Endothelial cell of umbilical vein (primary cell): Measurements from ENCODE around the gene MATK. TPM values are rescaled to one million over a fixed set of nuclear protein-coding genes. Genes with fewer than 3 reads are reported as not detected.

Experiments used
- BruUV-seq: library from RNA; stranded (reverse); fragments of 400-500 nt; replicated peaks from 2 replicates; lab custom pipeline; 2021; lab: Mats Ljungman, UMichigan
- CTCF ChIA-PET: fragments of 300-600, 350-600 bp; sonication (Branson Sonifier 250); formaldehyde crosslinking; loops from one replicate; lab custom pipeline; 2021; ENCODE audit warnings: antibody characterized with exemption, inconsistent platforms; lab: Charles Lee
- POLR2A ChIA-PET: fragments of 300-600, 350-600 bp; sonication (Branson Sonifier 250); formaldehyde crosslinking; loops from one replicate; lab custom pipeline; 2021; ENCODE audit warnings: antibody characterized with exemption, inconsistent platforms; lab: Charles Lee
- DNase-seq: peaks from one replicate; pipeline ENCODE4 v3.0.0-alpha.2; 2011; ENCODE audit warnings: low read depth, low spot score
- FAIRE-seq: peaks from 2 replicates; lab custom pipeline; 2011; peaks lifted over from hg19 to GRCh38; lab: Jason Lieb, UNC
- H2AFZ ChIP-seq: 2 replicates; pipeline ENCODE4 v1.6.0; 2012; ENCODE audit warnings: low read depth, low read length, control low read depth, inconsistent platforms
- H3K27ac ChIP-seq: 2 replicates; pipeline ENCODE4 v1.5.1; 2011; ENCODE audit warnings: low read depth, mild to moderate bottlenecking, control low read depth, low read length, moderate library complexity; ENCODE audit not compliant: insufficient read depth
- H3K27me3 ChIP-seq, 2 experiments: 2 replicates each; pipeline versions ENCODE4 v1.6.0 to v1.6.1; 2011; ENCODE audit warnings: low read length in 2 of 2, mixed read lengths in 1 of 2; ENCODE audit not compliant: control insufficient read depth in 2 of 2, insufficient read depth in 2 of 2
- H3K36me3 ChIP-seq, 2 experiments: 2 replicates in 1 of 2; 3 replicates in 1 of 2; pipeline ENCODE4 v1.5.1; 2011; ENCODE audit warnings: low read length in 2 of 2, mild to moderate bottlenecking in 1 of 2, moderate library complexity in 1 of 2; ENCODE audit not compliant: control insufficient read depth in 2 of 2, insufficient read depth in 2 of 2; ENCODE audit errors: extremely low read depth in 1 of 2
- H3K4me1 ChIP-seq: 3 replicates; pipeline ENCODE4 v1.5.1; 2011; ENCODE audit warnings: mild to moderate bottlenecking, low read length; ENCODE audit not compliant: control insufficient read depth, insufficient read depth; ENCODE audit errors: extremely low read depth
- H3K4me2 ChIP-seq: 2 replicates; pipeline ENCODE4 v1.6.1; 2011; ENCODE audit warnings: low read length, control low read depth, mixed read lengths; ENCODE audit not compliant: insufficient read depth
- H3K4me3 ChIP-seq, 3 experiments: fragments of 200-600 bp in 1 of 3; sonication (generic), shearing (Covaris generic) in 1 of 3; replicated peaks in 1 of 3; 2 replicates each; pipeline ENCODE4 v1.5.1; 2011 to 2016; ENCODE audit warnings: control low read depth in 3 of 3, low read length in 3 of 3, mild to moderate bottlenecking in 2 of 3, inconsistent platforms in 1 of 3, low read depth in 1 of 3, moderate library complexity in 1 of 3; ENCODE audit not compliant: insufficient read depth in 1 of 3
- H3K79me2 ChIP-seq: 2 replicates; pipeline ENCODE4 v1.6.0; 2012; ENCODE audit warnings: low read length, inconsistent platforms; ENCODE audit not compliant: control insufficient read depth, insufficient read depth
- H3K9ac ChIP-seq: replicated peaks from 2 replicates; pipeline ENCODE3; 2011; ENCODE audit warnings: low read length, control low read depth; ENCODE audit not compliant: insufficient read depth; ENCODE audit errors: extremely low read depth
- H3K9me1 ChIP-seq: replicated peaks from 3 replicates; pipeline ENCODE4 v1.6.0; 2011; ENCODE audit warnings: mild to moderate bottlenecking, low read length; ENCODE audit not compliant: control insufficient read depth, insufficient read depth; ENCODE audit errors: extremely low read depth
- H3K9me3 ChIP-seq: replicated peaks from 2 replicates; pipeline ENCODE4 v1.5.1; 2012; ENCODE audit warnings: low read length, inconsistent platforms; ENCODE audit not compliant: control insufficient read depth, insufficient read depth
- H4K20me1 ChIP-seq: replicated peaks from 2 replicates; pipeline ENCODE3; 2011; ENCODE audit warnings: mild to moderate bottlenecking, low read length; ENCODE audit not compliant: control insufficient read depth, insufficient read depth; ENCODE audit errors: extremely low read depth
- CTCF ChIP-seq, 2 donors: IDR thresholded peaks; 1 replicate in 1 of 2; 2 replicates in 1 of 2; pipeline ENCODE4 v1.5.1; 2011; ENCODE audit warnings: low read length in 2 of 2, mild to moderate bottlenecking in 2 of 2, moderate library complexity in 2 of 2, control low read depth in 1 of 2, inconsistent platforms in 1 of 2, low read depth in 1 of 2; ENCODE audit not compliant: insufficient read depth in 1 of 2; ENCODE audit errors: extremely low read depth in 1 of 2
- EZH2 ChIP-seq: IDR thresholded peaks from 2 replicates; pipeline ENCODE4 v1.6.1; 2012; ENCODE audit warnings: borderline replicate concordance, low read depth, mild to moderate bottlenecking, moderate library complexity, low read length, inconsistent platforms; ENCODE audit not compliant: severe bottlenecking
- FOS ChIP-seq: IDR thresholded peaks from 2 replicates; pipeline ENCODE4 v1.6.1; 2011; ENCODE audit warnings: mild to moderate bottlenecking, low read length, moderate library complexity, borderline replicate concordance; ENCODE audit not compliant: insufficient read depth
- GATA2 ChIP-seq: IDR thresholded peaks from 2 replicates; pipeline ENCODE4 v1.7.0; 2011; ENCODE audit warnings: low read depth, mild to moderate bottlenecking, moderate library complexity, mixed read lengths, low read length; ENCODE audit not compliant: insufficient read length, insufficient read depth
- JUN ChIP-seq: IDR thresholded peaks from 2 replicates; pipeline ENCODE4 v1.6.1; 2011; ENCODE audit warnings: borderline replicate concordance, low read depth; ENCODE audit not compliant: insufficient read length, insufficient read depth
- MAX ChIP-seq: IDR thresholded peaks from 2 replicates; pipeline ENCODE4 v1.6.1; 2011; ENCODE audit not compliant: insufficient read depth, insufficient read length
- MYC ChIP-seq: IDR thresholded peaks from one replicate; pipeline ENCODE4 v1.6.1; 2011; ENCODE audit warnings: mild to moderate bottlenecking, low read depth, low read length
- POLR2A ChIP-seq: IDR thresholded peaks from 2 replicates; pipeline ENCODE4 v1.6.1; 2012; ENCODE audit warnings: low read depth, mild to moderate bottlenecking, control low read depth, low read length
- POLR2AphosphoS5 ChIP-seq: IDR thresholded peaks from 2 replicates; pipeline ENCODE4 v1.6.1; 2012; ENCODE audit warnings: low read depth, mild to moderate bottlenecking, control low read depth, low read length, moderate library complexity; ENCODE audit not compliant: insufficient read depth
- dilution Hi-C: fragments of 300-500 bp; cut with MboI; formaldehyde crosslinking; loops from one replicate; pipeline ENCODE4 v1.15.0; 2019; ENCODE audit warnings: low sequenced_read_pairs; ENCODE audit not compliant: extremely low pct_ligation_motif_present
- intact Hi-C: fragments of 100-400 bp; cut with micrococcal nuclease; formaldehyde crosslinking; loops from one replicate; pipeline ENCODE4 v1.10.0; 2022
- polyA plus RNA-seq, 4 experiments: library from polyadenylated mRNA; depleted of rRNA in 3 of 4; stranded (reverse) in 3 of 4; unstranded in 1 of 4; fragments of >200 nt; gene quantifications; 2 replicates each; pipeline versions ENCODE4 v1.2.1 to v1.2.3, GENCODE V29; 2011 to 2012; ENCODE audit warnings: missing spikeins in 1 of 4
- total RNA-seq: library from RNA; stranded (reverse); gene quantifications from 2 replicates; pipeline ENCODE4 v1.2.3, GENCODE V29; 2021

MATK gene
- total and polyA plus RNA-seq, 2 donors (not counting 3 experiments of a cell fraction or from before 2014, with no cell fraction given), result not detected

GRCh38 chr19:3809881-3810707, 23.9 kb upstream of the MATK start:
- DNase-seq (no peak), FAIRE-seq (no peak)
- dilution Hi-C loops (no loop called here), intact Hi-C loops (no loop called here)
- H3K27me3 ChIP-seq, result no peaks in the 10 kb centered on the region
- no peak overlapping the region for H3K4me2 ChIP-seq
- POLR2A ChIA-PET, result no interaction called here
- no peak overlapping the region for H3K9ac ChIP-seq
- H3K4me1 ChIP-seq, result no peaks in the 10 kb centered on the region
- BruUV-seq, result no TSS peak
- no peaks in the 10 kb centered on the region for H3K36me3 ChIP-seq
- H3K4me3 ChIP-seq, result no peak overlapping the region
- H3K79me2 ChIP-seq, result no peaks in the 10 kb centered on the region
- no peaks in the 10 kb centered on the region for H4K20me1 ChIP-seq
- CTCF ChIA-PET, result interaction anchor here (0.6 to 3.8 kb wide), 3 partner anchors 12 to 39 kb away, joined by 4 to 22 read pairs (median 6); no protein-coding TSS in a partner anchor
- no peaks in the 10 kb centered on the region for H3K9me1 ChIP-seq
- no peak overlapping the region for H3K27ac ChIP-seq
- H3K9me3 ChIP-seq, result no peaks in the 10 kb centered on the region
- no peak for TF ChIP-seq MAX
- TF ChIP-seq JUN, result no peak
- no peak for TF ChIP-seq EZH2
- no peak for TF ChIP-seq CTCF (IDR thresholded peaks at IDR 0.05; ENCODE audit: extremely low read depth in 1 of 2, insufficient read depth in 1 of 2, low read depth in 1 of 2, low read length in 2 of 2)
- TF ChIP-seq POLR2A, result no peak
- TF ChIP-seq POLR2AphosphoS5, result no peak
- no peak for TF ChIP-seq FOS
- no peak for TF ChIP-seq MYC
- TF ChIP-seq GATA2, result no peak
- no peak overlapping the region for H2AFZ ChIP-seq
